GM19099 (cell line): ENCODE measurements around the gene VAV2.

ENCODE experiments used
- POLR2A ChIP-seq: IDR thresholded peaks from 3 replicates; pipeline ENCODE4 v1.6.1; 2011; ENCODE audit warnings: low read depth; ENCODE audit not compliant: insufficient read length; ENCODE audit errors: extremely low read depth

The VAV2 gene

DNA sequence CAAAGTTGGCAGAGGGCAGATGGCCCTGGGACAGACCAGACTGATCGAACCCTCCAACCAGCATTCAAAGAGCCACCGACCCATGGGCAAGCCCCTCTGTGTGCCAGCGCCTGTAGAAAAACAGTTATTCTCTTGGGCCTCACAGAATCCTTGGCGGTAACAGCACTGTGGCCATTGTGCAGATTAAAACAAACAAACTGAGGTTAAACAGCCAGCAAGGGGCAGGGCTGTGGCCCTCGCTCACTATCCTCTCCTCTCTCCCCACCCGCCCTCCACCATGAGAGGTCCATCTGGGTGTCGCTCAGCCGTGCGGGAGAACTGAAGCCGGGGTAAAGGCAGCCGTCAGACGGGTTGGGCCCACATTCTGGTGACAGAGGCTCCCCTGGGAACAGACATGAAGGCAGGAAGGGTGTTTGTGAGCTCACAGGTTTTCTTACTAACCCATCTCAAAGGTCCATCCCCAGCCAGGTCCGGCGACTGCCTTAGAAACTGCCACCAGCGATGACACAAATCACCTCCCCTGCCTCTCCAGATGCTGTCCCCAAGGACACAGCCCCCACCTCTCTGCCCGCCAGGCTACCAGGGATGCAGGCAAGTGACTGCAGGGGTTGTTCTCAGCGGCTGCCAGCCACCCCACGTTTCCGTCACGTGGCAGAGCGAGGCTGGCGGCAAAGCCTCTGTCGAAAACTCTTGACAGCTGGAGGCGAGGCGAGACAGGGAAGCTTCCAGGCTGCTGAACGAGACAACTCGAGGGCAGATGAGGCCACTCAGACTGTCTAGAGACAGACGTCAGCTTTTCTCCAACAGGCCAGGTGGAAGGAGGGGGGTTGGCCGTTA lies 178.2 kb downstream of the VAV2 start:
- TF ChIP-seq POLR2A = no peak

DNA sequence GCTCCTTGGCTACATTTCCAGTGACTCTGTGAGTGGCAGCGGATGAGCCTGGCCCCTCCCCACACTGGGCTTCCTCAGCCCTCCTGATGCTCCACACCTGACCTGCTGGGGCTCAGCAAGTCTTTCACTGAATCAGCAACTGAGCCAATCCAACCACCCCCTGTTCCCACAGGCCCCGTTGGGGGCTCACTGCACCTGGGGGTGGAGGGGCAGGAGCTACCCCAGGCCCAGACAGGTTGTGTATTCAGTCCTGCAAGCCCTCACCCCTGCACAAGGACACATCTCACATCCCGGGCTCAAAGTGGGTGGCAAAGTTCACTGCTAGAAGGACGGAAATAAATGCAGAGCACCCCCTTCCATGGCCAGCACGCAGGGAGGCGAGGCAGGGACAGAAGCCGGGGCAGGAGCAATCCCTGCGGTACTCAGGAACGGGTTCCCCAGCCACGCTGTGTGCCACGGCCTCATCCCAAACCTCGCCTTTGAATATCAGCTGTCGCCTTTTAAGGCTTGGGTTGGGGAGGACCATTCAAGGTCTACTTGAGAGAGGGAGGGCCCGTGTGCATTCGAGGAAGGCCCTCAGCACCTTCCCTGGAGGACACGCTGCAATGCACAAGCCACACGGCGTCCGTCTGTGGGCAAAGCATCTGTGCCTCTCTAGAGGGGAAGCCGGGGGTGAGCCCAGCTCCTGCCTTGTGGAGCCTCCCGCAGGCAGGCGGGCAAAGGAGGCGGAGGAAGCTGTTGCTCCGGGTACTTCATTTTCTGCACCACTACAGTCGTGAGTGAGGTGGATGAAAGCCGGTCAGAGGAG lies 179.0 kb downstream of the VAV2 start:
- TF ChIP-seq POLR2A = no peak

DNA sequence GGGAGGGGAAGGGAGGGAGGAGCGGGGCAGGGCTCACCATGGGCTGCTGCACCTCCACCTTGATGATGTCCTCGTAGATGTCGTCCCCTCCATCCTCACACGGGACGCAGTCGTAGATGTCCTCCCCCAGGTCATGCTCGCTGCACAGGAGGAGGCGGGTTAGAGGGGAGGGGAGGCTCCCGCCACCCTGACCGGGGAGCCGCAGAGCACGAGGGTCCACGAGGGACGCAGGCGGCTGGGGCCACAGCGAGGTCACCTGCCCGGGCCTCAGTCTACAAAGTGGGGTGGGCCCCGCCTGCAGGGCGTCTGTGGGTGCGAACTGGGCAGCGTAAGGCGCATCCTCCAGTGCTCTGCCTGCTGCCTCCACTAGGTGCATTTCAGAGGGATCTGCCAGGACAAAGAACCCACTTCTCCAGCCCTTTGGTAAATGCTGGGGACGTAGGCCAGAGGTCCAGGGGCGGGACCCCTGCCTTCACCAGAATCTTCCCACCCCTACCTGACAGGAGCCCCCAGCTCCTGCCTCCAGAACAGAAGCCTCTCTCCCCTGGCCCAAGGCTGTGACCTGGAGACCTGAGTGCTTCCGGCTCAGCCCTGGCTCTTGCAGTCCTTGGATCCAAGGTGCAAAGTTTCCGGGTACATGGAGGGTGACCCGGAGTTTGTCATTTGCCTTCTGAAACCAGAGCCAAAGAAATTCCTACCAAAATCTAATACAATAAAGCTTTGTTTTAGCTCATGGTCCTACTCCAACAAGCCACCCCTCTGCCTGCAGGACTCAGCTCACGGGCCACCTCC lies 179.9 kb downstream of the VAV2 start:
- no peak for TF ChIP-seq POLR2A

DNA sequence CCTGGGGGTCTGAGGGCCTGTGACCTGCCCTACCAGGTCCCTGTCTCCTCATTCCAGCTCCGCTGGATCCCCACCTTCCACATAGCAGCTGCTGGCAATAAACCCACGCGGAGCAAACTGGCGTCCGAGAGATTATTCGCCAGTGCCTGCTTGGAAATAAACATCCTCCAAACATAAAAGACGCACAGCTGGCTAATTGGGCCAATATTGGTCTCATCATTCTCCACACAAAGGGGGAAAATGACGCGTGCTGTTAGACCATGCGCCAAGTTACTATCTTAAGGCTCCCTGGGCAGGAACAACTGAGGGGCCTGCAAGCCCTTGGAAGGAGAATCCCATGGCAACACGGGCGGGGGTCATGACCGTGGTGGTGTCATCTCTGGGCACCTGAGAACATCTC lies 180.7 kb downstream of the VAV2 start:
- TF ChIP-seq POLR2A = no peak

DNA sequence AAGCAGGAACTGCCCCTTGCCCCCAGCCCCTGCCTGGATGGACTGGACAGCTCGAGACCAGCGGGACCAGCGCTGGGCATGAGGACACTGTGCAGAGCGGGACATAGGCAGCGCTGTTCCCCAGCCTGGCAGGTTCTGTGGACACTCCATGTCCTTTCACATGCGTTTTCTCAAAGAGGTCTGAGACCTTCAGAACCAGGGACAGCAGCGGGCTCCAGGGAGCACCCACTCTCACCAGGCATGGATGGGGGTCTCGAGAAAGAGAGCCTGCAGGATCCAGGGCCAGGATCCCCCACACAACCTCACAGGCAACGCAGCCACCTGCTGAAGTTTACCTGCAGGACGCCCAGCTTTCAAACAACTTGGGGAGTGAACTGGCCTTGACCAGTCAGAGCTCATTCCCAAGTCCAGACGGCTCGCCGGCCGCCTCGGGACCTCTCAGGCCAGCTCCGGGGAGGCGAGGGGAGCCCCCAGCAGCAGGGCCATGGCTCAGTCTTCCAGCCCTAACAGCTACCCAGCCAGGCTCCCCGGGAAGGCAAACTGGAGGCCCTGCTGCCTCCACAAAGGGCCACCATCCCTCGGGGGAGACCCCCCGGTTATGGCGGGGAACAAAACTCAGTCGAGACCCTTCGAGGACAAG lies 181.4 kb downstream of the VAV2 start:
- no peak for TF ChIP-seq POLR2A

DNA sequence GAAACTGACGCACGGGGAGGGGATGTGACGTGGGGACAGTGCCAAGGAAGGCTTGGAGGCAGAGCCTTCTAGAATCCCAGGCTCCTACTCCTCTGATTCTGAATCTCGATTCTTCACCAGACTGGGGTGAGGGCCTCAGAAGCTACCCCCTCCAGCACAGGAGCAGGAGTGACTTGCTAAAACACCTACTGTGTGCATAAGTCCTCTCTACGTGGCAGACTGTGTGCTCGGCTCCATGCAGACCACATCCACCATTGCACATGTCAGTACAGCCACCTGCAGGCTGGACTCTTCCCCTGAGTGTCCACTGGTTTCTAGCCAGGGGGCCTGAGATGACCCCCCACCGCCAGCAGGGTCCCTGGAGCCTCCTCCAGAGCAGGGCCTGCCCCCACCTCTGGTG lies 182.8 kb downstream of the VAV2 start:
- no peak for TF ChIP-seq POLR2A

DNA sequence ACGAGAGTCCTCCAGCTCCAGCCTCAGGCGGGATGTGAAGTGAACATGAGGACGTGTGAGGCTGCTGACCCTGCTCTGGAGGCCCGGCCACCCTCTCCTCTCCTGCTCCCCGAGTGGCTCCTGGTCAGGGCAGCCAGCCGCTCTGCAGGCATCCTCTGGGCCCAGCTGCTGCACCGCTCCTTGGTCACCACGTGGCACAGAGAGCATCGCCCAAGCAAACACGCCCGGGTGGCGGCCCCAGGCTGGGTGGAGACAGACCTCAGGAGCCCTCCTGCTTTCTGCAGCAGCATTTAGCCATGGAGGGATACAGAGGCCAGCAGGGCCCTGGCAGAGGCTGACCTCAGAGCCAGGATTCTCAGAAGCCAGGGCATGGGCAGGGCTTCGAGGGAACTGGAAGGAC lies 184.3 kb downstream of the VAV2 start:
- TF ChIP-seq POLR2A = no peak

DNA sequence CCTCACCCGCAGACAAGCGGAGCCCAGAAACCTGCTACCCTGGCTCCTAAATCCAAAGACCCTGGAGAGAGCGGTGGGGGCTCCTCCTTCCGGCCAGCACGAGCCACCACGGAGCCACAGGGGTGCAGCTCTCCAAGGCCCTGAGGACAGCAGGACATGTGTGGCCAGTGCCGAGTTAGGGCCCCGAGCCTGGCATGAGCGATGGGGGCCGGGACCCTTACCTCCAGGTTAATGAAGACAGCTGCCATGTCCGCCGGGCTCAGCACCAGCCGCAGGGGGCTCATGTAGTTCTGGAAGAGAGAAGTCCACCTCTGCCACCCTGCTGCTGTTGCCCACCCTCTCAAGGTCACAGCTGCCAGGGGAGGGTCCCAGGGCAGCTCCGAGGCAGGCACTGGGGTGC lies 185.1 kb downstream of the VAV2 start:
- TF ChIP-seq POLR2A = no peak

DNA sequence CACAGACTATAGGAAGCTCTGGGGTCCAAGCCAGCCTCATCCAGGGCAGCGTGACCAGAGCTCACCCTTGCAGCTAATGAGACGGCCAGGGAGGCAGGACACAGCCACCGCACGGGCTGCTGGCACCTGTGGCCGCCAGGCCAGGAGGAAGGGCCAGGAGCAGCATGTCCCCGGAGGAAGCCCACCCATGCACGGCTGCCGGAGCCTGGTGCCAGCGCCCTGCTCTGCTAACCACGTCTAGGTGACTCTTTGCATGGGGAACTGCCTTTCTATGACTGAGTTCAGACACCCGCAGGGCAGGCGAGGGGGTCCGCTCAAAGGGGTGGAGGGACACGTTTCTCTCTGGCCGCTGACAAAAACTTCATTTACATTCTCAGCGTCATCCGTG lies 185.5 kb downstream of the VAV2 start:
- no peak for TF ChIP-seq POLR2A

DNA sequence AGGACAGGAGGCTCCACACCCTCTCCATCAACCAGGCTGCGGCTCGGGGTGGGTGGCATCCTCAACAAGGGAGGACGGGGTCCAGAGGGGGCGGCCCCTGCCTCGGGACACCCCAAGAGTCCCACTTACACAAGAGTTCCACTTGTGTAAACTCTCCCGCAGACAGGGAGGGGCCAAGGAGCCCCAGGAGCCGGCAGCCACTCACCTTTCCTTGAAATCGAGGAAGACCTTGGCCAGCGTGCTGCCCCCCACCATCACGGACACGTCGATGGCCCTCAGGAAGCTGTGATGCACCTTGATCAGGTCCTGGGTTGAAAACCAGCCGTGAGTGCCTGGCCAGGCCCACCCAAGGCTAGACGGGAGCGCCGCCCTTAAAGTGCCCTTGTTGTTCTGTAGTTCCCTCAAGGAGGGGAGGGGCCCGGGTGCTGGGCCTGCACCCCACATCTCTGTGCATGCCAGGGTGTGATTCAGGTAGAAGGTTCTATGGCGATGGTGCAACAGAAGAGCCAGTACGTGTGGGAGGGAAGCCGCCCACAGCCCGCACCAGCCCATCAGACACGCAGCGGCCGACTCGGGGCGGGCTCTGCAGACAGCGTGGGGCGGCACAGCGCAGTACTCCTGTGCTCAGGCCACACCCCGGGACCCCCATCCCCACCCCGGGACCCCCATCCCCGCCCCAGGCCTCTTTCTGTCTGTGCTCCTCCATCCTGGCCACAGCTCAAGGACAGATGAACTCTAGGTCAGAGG lies 186.1 kb downstream of the VAV2 start:
- no peak for TF ChIP-seq POLR2A

DNA sequence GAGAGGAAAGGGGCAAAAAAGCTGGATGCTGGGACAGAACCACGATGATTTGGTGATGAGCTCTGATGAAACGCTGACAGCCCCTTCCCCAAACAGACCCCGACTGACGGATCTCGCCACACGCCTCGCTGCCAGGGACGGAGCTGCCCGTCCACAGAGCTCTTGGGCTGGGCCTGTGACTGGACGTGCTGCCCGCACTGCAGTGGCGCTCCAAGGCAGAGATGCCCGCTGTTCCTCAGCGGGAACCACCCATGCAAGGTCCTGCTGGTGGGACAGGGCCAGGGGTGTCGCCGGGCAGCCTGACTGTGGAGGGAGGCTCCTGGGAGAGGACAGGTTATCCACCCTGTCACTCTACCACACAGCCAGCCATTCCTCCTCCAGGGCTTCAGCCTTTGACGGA lies 187.9 kb downstream of the VAV2 start:
- TF ChIP-seq POLR2A = no peak

DNA sequence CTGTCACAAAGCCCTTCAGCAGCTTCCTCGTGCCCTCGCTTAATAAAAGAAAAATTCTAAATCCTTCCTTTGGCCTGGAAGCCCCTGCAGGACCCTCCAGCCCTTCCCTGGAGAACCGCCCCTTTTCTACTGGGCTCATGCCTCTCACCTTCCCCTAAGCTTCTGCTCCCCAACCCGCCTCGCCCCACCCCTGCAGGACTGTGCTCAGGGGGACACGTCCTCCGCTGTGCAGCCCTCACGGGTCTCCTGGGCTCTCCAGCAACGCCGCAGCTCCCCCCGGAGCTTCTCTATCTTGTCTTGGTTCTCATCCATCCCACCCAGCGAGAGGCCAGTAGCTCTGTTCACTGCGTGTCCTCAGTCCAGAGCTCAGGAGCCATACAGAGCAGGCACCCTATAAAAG lies 188.4 kb downstream of the VAV2 start:
- TF ChIP-seq POLR2A = no peak

DNA sequence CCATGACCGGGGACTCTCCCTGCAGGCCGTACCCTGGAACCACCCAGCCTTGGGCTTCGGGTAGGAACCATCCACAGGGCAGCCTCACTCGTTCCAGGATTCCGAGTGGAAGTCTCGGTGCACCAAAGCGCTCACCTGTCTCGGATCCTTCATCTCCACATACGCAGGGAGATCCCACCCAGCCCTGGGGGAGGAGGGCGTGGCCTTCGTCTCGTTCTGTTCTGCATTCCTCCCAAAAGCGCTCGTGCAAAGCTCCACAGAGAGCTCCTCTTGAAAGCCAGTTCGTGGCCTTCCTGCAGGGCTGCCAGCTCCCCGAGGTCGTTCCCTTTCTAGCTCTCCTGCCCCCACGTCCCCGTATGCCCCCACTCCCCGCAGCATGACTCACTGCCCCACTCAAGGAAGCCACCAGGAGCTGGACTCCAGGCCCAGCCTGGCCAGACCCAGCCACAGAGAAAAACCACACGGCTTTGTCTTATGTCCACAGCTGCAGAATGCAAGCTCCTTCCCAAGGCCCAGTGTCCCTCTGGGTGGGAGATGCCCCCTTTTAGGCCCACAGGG lies 189.0 kb downstream of the VAV2 start:
- TF ChIP-seq POLR2A = no peak

DNA sequence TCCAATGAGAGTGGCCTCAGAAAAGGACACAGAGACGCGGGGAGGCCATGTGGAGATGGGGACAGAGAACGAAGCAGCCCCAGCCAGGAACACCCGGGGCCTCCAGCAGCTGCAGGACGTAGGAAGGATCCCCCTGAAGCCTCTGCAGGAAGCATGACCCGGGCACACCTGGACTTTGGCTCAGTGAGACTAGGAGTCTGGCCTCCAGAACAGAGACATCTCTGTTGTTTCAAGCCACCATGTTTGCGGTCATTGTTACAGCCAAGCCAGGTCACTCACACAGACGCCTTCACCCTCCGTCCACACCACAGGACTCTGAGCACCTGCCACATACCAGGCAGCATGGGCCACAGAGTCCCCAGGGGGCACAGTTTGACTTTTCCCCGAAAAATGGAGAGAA lies 190.4 kb downstream of the VAV2 start:
- TF ChIP-seq POLR2A = no peak
